Urinary bladder (tissue), 4 donors: ENCODE results near the gene LIME1. TPM values are rescaled to one million over a fixed set of nuclear protein-coding genes. Genes with fewer than 3 reads are reported as not detected.

ENCODE experiments used
- DNase-seq: peaks from one replicate; pipeline ENCODE4 v3.0.0-alpha.2; 2015; ENCODE audit errors: extremely low spot score
- H3K27ac ChIP-seq: one replicate; pipeline ENCODE4 v1.5.1; 2013; ENCODE audit warnings: low read depth, mild to moderate bottlenecking, moderate library complexity
- H3K36me3 ChIP-seq: one replicate; pipeline ENCODE4 v1.6.1; 2013; ENCODE audit warnings: mild to moderate bottlenecking, moderate library complexity; ENCODE audit not compliant: insufficient read depth
- H3K4me1 ChIP-seq: one replicate; pipeline ENCODE4 v1.6.1; 2013; ENCODE audit warnings: mild to moderate bottlenecking, moderate library complexity; ENCODE audit not compliant: insufficient read depth
- H3K4me3 ChIP-seq: one replicate; pipeline ENCODE4 v1.5.1; 2013; ENCODE audit warnings: low read depth, low read length
- WGBS: extraction: QIAGEN DNeasy Blood & Tissue Kit; methylation state at CpG from one replicate; pipeline ENCODE4 v1.1.7; 2013; 5-methylcytosine and 5-hydroxymethylcytosine counted together
- polyA plus RNA-seq: library from polyadenylated mRNA; stranded (reverse); fragments of 200-250 nt; gene quantifications from one replicate; pipeline ENCODE4 v1.2.3, GENCODE V29; 2013
- total RNA-seq: library from RNA; depleted of rRNA; stranded (reverse); fragments of >200 nt; gene quantifications from one replicate; pipeline ENCODE4 v1.2.3, GENCODE V29; 2014
- donor health status: healthy with polysubstance abuse.
- donor health status: healthy.

Gene LIME1, protein sequence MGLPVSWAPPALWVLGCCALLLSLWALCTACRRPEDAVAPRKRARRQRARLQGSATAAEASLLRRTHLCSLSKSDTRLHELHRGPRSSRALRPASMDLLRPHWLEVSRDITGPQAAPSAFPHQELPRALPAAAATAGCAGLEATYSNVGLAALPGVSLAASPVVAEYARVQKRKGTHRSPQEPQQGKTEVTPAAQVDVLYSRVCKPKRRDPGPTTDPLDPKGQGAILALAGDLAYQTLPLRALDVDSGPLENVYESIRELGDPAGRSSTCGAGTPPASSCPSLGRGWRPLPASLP
- total RNA-seq (1.1 TPM), polyA plus RNA-seq (7.9 TPM)

DNA sequence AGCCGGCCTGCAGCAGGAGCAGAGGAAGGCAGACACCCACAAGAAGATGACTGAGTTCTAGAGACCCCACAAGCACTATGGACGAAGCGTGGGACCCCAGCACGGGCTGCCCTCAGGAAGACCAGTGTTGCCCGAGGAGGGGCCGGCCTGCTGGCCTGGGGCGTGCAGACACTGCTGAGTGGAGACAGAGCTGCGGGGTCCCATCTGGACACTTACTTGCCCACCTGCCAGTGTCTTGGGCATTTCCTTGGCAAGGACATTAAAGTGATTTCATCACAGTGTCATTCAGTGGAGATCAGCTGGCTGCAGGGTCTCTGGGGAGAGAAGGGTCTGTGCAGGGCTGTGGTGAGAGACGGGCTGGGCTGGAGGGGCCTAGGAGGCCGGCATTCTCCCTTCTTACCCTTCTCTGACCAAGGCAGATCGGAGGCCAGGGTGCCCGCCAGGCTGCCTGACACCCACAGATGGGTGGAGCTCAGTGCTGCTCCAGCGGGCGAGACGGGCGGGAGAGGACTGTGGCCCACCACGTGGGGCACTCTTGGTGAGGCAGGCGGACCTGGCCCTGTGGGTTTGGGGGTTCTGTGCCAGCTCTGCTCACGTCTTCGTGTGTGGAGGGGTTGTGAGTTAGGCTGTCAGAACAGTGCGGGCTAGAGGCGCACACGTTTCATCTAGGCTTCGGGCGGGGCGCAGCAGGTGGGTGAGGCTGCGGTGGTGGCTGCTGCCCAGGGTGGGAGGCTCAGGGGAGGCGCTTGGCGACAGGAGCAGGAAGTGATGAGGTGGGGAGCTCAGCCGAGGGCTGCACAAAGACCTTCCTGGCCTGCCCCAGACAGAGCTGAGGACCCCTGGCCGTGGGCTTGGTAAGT, at the start of gene LIME1:
TSS of gene LIME1 (plus strand) at position 806 of the 860 bp plus-strand sequence. CDS start 886 bp downstream, outside the sequence.
- H3K4me1 ChIP-seq = no peaks in the 10 kb centered on the region
- H3K4me3 ChIP-seq = peak within 1 kb of the TSS; percentile 41
- H3K36me3 ChIP-seq = peaks cover 1% of the 10 kb centered on the region
- 83% methylated on average over 31 of the region's 31 CpGs for WGBS
- no peak for DNase-seq
- H3K27ac ChIP-seq = no peak within 1 kb of the TSS

DNA sequence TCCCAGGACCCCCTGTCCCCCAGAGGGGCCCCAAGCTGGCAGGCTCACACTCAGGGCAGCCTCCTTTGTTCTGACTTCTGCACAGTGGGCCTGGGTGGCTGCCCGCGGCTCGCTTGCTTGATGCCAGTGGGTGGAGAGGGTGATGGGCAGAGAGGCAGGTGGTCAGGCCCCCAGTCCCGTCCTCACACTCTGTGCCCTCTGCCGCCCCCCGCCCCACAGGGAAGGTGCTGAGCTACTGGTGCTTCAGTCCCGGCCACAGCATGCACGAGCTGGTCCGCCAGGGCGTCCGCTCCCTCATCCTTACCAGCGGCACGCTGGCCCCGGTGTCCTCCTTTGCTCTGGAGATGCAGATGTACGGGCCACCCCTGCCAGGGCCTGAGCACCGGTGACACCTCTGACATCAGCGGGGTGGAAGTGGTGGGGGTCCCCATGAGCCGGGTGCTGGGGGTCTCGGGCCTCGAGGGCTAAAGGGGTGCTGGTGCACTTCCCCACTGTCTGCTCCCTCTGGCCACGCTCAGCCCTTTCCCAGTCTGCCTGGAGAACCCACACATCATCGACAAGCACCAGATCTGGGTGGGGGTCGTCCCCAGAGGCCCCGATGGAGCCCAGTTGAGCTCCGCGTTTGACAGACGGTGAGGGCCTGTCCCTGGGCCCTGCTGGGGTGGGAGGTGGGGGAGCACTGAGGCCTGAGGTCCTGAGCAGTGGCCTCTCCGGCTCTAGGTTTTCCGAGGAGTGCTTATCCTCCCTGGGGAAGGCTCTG, 48.9 kb upstream of the LIME1 start:
- H3K4me3 ChIP-seq = no peak overlapping the region
- H3K36me3 ChIP-seq = no peaks in the 10 kb centered on the region
- H3K27ac ChIP-seq = no peak overlapping the region
- no peak for DNase-seq
- H3K4me1 ChIP-seq = no peaks in the 10 kb centered on the region
- 88% methylated on average over 29 of the region's 29 CpGs for WGBS

DNA sequence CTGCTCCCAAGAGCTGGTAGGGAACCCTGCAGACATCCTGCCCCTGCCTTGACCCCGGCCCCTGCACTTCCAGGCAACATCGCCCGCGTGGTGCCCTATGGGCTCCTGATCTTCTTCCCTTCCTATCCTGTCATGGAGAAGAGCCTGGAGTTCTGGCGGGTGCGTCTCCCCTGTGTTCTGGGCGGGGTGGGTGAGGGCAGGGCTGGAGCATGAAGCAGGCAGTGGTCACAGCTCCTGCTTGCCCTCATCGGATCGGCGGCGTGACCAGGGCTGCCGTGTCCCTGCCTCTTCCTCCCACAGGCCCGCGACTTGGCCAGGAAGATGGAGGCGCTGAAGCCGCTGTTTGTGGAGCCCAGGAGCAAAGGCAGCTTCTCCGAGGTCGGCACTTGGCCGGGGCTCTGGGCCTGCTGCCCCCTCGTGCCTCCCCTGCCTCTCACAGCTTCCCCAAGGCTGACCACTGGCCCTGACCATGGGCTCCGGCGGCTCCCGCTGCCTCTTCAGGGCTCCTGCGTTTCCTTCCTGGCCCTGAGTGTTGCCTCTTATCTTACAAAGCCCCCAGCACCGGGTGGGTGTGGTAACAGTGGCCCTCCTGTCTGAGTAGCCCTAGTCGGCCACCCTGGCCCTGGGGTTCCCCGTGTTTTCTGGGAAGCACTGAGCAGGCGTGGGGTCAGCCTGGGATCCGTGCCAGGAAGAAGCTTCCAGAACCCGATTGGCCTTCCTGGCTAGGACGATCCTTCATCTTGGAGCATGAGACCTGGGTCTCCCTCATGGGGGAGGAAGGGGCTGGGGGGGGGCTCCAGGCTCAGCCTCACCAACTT, 48.0 kb upstream of the LIME1 start:
- Histone ChIP-seq H3K4me1 (no peaks in the 10 kb centered on the region), H3K36me3 (no peaks in the 10 kb centered on the region), H3K4me3 (no peak overlapping the region), H3K27ac (no peak overlapping the region)
- 80% methylated on average over 31 of the region's 31 CpGs for WGBS
- DNase-seq = no peak

DNA sequence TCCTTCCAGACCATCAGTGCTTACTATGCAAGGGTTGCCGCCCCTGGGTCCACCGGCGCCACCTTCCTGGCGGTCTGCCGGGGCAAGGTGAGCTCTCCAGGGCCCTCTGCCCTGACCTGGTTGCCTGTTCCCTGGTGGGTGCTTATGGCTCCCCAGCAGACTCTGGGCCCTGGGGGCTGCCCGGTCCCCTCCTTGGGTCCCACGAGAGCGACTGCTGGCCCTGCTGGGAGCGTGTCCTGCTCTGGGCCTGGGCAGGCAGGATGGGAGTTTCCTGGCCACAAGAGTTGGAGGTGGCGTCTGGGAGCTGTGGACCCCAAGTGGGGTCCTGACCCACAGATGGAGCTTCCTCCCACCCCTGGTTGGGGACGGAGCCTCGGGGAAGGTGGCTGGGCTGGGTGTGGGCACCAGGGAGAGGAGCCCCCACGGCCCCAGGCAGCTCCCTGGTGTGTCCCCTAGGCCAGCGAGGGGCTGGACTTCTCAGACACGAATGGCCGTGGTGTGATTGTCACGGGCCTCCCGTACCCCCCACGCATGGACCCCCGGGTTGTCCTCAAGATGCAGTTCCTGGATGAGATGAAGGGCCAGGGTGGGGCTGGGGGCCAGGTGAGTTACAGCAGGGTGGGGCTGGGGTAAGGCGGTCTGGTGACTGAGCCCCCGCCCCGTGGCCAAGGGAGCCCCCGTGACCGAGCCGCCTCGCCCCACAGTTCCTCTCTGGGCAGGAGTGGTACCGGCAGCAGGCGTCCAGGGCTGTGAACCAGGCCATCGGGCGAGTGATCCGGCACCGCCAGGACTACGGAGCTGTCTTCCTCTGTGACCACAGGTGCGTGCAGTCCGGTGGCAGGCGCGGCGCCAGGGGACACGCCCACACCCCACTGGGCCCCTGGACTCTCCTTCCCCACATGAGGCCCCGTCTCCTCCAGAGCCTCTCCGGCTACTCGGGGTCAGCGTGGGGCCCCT, 47.1 kb upstream of the LIME1 start:
- no peak for DNase-seq
- Histone ChIP-seq H3K36me3 (no peaks in the 10 kb centered on the region), H3K27ac (no peak overlapping the region), H3K4me3 (no peak overlapping the region), H3K4me1 (no peaks in the 10 kb centered on the region)
- 91% methylated on average over 44 of the region's 44 CpGs for WGBS

DNA sequence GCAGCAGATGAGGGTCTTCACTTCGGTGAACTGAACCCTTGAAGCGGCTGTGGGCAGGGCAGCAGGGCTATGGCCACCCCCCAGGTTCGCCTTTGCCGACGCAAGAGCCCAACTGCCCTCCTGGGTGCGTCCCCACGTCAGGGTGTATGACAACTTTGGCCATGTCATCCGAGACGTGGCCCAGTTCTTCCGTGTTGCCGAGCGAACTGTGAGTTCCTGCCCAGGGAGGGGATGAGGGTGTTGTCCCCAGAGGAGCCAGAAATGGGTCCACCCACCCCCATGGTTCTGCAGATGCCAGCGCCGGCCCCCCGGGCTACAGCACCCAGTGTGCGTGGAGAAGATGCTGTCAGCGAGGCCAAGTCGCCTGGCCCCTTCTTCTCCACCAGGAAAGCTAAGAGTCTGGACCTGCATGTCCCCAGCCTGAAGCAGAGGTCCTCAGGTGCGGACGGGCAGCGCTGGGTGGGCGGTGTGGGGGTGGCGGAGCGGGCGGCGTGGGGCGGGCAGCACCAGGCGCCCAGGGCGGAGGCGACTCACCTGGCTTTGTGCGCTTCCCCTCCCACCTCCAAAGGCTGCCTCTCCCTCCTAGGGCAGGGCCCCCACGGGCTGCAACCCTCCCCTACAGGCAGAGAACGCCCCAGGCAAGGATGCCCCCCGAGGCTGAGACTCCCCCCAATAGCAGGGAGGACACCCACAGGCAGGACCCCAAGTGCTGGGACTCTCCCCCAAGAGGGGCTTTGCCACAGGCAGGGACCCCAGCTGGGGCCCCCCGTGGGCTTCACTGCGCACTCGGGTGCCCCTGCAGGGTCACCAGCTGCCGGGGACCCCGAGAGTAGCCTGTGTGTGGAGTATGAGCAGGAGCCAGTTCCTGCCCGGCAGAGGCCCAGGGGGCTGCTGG, 46.2 kb upstream of the LIME1 start:
- Histone ChIP-seq H3K36me3 (no peaks in the 10 kb centered on the region), H3K4me3 (no peak overlapping the region), H3K27ac (no peak overlapping the region), H3K4me1 (no peaks in the 10 kb centered on the region)
- no peak for DNase-seq
- 87% methylated on average over 40 of the region's 40 CpGs for WGBS

DNA sequence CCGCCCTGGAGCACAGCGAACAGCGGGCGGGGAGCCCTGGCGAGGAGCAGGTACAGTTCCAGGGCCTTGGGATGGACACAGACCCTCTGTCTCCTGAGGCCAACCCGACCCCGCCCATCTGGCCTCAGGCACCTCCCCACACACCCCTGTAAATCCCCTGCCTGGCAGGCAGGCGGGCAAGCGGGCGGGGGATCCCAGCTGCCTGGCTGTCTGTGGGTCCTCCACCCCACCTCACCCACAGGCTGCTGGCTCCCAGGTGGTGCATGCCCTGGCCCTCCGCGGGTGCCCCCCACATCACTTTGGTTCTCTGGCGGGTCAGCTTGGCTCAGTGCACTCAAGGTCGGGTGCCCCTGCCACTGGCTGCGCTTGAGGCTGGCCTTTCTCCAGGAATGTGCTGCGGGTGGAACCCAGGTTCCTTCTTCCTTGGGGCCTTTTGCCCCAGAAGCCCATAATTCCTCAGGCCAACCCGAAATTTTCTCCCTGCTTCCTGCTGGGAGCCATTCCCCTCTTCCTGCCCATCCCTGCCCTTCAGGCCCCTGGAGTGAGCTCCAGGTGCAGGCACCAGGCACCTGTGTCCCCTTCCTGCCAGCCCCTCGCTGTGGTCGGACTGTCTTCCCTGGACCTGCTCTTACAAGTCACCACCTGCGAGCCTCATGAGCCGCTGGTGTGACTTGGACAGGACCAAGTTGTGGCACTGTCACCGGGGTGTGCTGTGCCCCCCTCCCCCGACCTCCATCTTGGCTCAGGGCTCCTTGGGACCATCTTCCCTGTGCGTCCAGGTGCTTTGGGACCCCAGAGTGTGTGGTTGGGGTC, 45.4 kb upstream of the LIME1 start:
- WGBS = 81% methylated on average over 24 of the region's 24 CpGs
- DNase-seq = no peak
- Histone ChIP-seq H3K4me1 (no peaks in the 10 kb centered on the region), H3K27ac (no peak overlapping the region), H3K4me3 (no peak overlapping the region), H3K36me3 (no peaks in the 10 kb centered on the region)

DNA sequence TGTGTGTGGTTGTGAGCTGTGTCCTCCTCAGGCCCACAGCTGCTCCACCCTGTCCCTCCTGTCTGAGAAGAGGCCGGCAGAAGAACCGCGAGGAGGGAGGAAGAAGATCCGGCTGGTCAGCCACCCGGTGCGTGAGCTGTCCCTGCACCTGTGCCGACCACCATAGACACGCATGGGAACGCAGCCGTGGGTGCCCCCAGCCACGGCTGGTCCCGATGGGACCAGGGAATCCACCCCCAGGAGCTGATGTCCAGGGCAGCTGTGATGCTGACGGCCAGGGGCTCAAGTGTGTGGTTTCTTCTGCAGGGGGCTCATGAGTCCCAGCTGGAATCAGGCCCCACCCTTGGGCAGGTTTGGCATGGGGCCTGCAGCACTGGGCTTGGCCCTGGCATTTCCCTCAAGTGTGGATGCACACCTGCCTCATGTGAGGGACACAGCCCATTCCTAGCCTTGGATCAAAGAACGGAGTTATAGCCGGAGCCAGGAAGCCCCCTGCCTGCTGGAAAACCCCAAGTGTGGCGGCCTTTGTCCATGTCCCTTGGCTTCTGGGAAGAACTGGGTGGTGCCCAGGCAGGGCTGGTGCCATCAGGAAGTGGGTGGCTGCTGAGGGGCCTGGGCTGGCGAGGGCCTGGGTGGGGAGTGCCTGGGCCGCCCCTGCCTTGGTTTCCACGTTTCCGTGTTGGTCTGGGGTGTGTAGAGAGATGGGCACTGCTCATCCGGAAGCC, 44.6 kb upstream of the LIME1 start:
- DNase-seq = no peak
- Histone ChIP-seq H3K4me1 (no peaks in the 10 kb centered on the region), H3K4me3 (no peak overlapping the region), H3K27ac (no peak overlapping the region), H3K36me3 (no peaks in the 10 kb centered on the region)
- WGBS = 84% methylated on average over 21 of the region's 21 CpGs

DNA sequence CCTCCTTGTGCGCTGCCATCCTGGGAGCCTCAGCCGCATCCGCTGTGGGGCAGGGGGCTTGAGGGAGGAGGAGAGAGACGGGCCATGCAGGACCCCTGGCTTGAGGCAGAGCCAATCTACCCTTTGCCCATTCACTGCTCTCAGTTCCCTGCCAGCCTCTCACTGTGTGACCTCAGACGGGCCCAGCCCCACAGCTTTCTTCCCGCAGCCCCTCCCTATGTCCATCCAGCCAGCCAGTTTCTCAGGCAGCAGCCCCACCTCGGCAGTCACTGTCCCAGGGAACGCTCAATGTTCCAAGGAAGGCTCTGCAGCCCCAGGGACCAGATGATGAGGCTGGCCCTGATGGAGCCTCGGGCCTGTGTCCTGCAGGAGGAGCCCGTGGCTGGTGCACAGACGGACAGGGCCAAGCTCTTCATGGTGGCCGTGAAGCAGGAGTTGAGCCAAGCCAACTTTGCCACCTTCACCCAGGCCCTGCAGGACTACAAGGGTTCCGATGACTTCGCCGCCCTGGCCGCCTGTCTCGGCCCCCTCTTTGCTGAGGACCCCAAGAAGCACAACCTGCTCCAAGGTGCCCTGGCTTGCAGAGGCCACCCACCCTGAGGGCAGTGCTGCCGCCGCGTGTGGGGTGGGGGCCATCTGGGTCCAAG, 43.9 kb upstream of the LIME1 start:
- DNase-seq = no peak
- WGBS = 70% methylated on average over 20 of the region's 20 CpGs
- no peak overlapping the region for H3K4me3 ChIP-seq
- no peak overlapping the region for H3K27ac ChIP-seq
- H3K4me1 ChIP-seq = no peaks in the 10 kb centered on the region
- no peaks in the 10 kb centered on the region for H3K36me3 ChIP-seq

DNA sequence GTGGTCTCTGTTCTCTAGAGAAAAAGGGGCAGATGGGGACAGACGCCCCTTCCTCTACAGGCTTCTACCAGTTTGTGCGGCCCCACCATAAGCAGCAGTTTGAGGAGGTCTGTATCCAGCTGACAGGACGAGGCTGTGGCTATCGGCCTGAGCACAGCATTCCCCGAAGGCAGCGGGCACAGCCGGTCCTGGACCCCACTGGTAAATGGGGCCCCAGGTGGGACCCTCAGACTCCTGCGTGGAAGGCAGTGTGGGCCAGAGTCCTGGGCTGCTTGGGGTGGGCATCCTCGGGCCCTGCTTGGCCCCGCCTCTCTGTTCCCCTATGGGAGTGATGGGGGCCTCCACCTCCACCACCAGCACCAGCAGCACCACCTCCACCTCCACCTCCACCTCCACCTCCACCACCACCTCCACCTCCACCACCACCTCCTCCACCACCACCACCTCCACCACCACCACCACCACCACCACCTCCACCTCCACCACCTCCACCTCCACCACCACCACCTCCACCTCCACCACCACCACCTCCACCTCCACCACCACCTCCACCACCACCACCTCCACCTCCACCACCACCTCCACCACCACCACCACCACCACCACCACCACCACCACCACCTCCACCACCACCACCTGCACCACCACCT, 43.3 kb upstream of the LIME1 start:
- no peak overlapping the region for H3K27ac ChIP-seq
- no peaks in the 10 kb centered on the region for H3K36me3 ChIP-seq
- DNase-seq = no peak
- WGBS = 78% methylated on average over 10 of the region's 10 CpGs
- H3K4me3 ChIP-seq = no peak overlapping the region
- no peaks in the 10 kb centered on the region for H3K4me1 ChIP-seq
